Trophoblast cell (in vitro differentiated cells and primary cell): ENCODE measurements around the gene ADRA2A. TPM values are rescaled to one million over a fixed set of nuclear protein-coding genes. Genes with fewer than 3 reads are reported as not detected.

Experiments used
- DNase-seq, 2 donors: peaks; one replicate each; pipeline ENCODE4 v3.0.0-alpha.2; 2016
- H2AFZ ChIP-seq: 2 replicates; pipeline ENCODE4 v1.6.1; 2013; ENCODE audit warnings: low read length, moderate library complexity, mild to moderate bottlenecking; ENCODE audit not compliant: insufficient read depth, poor library complexity
- H2AK5ac ChIP-seq: 2 replicates; pipeline ENCODE4 v1.6.1; 2013; ENCODE audit warnings: mild to moderate bottlenecking, low read length
- H2BK120ac ChIP-seq: 2 replicates; pipeline ENCODE4 v1.6.1; 2013; ENCODE audit warnings: low read length, mild to moderate bottlenecking, moderate library complexity; ENCODE audit not compliant: insufficient read depth, poor library complexity
- H2BK12ac ChIP-seq: 2 replicates; pipeline ENCODE4 v1.6.1; 2013; ENCODE audit warnings: mild to moderate bottlenecking, low read length, moderate library complexity
- H2BK5ac ChIP-seq: 2 replicates; pipeline ENCODE4 v1.6.1; 2013; ENCODE audit warnings: low read length, low read depth, moderate library complexity, mild to moderate bottlenecking; ENCODE audit not compliant: poor library complexity
- H3K14ac ChIP-seq: 2 replicates; pipeline ENCODE4 v1.6.1; 2013; ENCODE audit warnings: mild to moderate bottlenecking, low read length
- H3K18ac ChIP-seq: 2 replicates; pipeline ENCODE4 v1.6.1; 2013; ENCODE audit warnings: mild to moderate bottlenecking, low read length
- H3K23ac ChIP-seq: 2 replicates; pipeline ENCODE4 v1.6.1; 2013; ENCODE audit warnings: low read length
- H3K27ac ChIP-seq: 2 replicates; pipeline ENCODE4 v1.5.1; 2013; ENCODE audit warnings: low read depth, mild to moderate bottlenecking, inconsistent platforms, low read length, moderate library complexity
- H3K27me3 ChIP-seq: 2 replicates; pipeline ENCODE4 v1.6.1; 2013; ENCODE audit warnings: inconsistent platforms, mild to moderate bottlenecking, low read length, moderate library complexity; ENCODE audit not compliant: insufficient read depth
- H3K36me3 ChIP-seq, 2 experiments: 1 replicate in 1 of 2; 2 replicates in 1 of 2; pipeline ENCODE4 v1.6.1; 2013; ENCODE audit warnings: low read length in 2 of 2, mild to moderate bottlenecking in 2 of 2, moderate library complexity in 1 of 2; ENCODE audit not compliant: insufficient read depth in 2 of 2, control insufficient read depth in 1 of 2
- H3K4ac ChIP-seq: 2 replicates; pipeline ENCODE4 v1.6.1; 2013; ENCODE audit warnings: low read depth, mild to moderate bottlenecking, low read length, moderate library complexity
- H3K4me1 ChIP-seq, 2 experiments: 1 replicate in 1 of 2; 2 replicates in 1 of 2; pipeline ENCODE4 v1.6.1; 2013; ENCODE audit warnings: low read length in 2 of 2, mild to moderate bottlenecking in 2 of 2, moderate library complexity in 1 of 2; ENCODE audit not compliant: insufficient read depth in 2 of 2, control insufficient read depth in 1 of 2
- H3K4me2 ChIP-seq: 2 replicates; pipeline ENCODE4 v1.6.1; 2013; ENCODE audit warnings: inconsistent platforms, mild to moderate bottlenecking, low read length, moderate library complexity
- H3K4me3 ChIP-seq: 2 replicates; pipeline ENCODE4 v1.5.1; 2013; ENCODE audit warnings: mild to moderate bottlenecking, low read depth, low read length, inconsistent platforms
- H3K79me1 ChIP-seq: one replicate; pipeline ENCODE4 v1.6.1; 2013; ENCODE audit warnings: low read length
- H3K79me2 ChIP-seq: 2 replicates; pipeline ENCODE4 v1.6.1; 2013; ENCODE audit warnings: low read length, mild to moderate bottlenecking; ENCODE audit not compliant: control insufficient read depth, insufficient read depth, poor library complexity
- H3K9ac ChIP-seq: 2 replicates; pipeline ENCODE4 v1.6.1; 2013; ENCODE audit warnings: mild to moderate bottlenecking, low read length
- H3K9me3 ChIP-seq: 2 replicates; pipeline ENCODE4 v1.6.1; 2013; ENCODE audit warnings: low read depth, mild to moderate bottlenecking, control low read depth, inconsistent platforms, low read length; ENCODE audit not compliant: insufficient read depth
- H4K12ac ChIP-seq: 2 replicates; pipeline ENCODE4 v1.6.1; 2013; ENCODE audit warnings: low read depth, mild to moderate bottlenecking, low read length, moderate library complexity
- H4K8ac ChIP-seq: 2 replicates; pipeline ENCODE4 v1.6.1; 2013; ENCODE audit warnings: low read depth, mild to moderate bottlenecking, low read length, moderate library complexity
- H4K91ac ChIP-seq: one replicate; pipeline ENCODE4 v1.6.1; 2013; ENCODE audit warnings: low read depth, mild to moderate bottlenecking, low read length, moderate library complexity
- WGBS: extraction: QIAGEN DNeasy Blood & Tissue Kit; methylation state at CpG from one replicate; pipeline ENCODE4 v1.1.7; 2013; ENCODE audit warnings: missing lambda C conversion rate; ENCODE audit not compliant: insufficient read length, insufficient coverage; ENCODE audit errors: extremely low coverage; 5-methylcytosine and 5-hydroxymethylcytosine counted together
- polyA plus RNA-seq: library from polyadenylated mRNA; stranded (reverse); fragments of 200-250 nt; gene quantifications from 2 replicates; pipeline ENCODE4 v1.2.3, GENCODE V29; 2013

The ADRA2A gene
- 0.08 and 0.11 TPM in 2 replicates for polyA plus RNA-seq

DNA sequence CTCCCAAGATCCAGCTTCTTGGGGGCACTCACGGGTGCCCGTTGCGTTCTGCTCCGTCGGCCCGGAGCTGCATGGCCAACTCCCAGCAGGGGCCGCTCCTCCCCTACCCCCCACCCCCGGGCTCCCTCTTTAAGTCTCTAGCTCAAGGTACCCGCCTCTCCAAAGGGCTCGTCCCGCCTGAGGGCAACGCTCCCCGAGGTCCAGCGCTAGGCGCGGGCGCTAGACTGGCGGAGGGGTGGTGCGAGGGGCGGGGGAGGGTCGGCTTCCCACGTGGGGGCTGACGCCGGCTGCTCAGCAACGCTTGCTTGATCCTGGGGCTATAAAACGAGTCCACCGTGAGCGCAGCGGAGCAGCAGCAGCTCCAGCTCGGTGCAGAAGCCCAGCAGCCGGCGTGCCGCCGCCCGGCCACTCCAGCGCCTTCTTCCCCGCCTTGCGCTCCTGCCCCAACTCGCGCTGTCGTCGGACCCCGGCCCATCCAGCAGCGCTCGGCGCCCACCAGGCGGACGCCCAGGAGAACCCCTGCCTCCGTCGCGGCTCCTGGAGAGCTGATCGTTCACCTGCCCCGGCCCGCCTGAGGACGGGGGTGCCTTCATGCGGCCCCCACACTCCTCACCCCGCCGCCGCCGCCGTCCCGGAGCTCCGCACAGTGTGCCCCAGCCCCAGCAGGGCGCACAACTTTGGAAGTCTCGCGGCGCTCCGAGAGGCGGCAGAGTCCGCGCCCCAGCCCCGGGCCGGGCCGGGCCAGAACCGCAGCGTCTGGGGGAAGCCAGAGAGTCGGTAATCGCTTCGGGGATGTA lies at the start of gene ADRA2A:
Gene ADRA2A (plus strand): TSS at position 348 of the 797 bp plus-strand sequence. CDS start 968 bp downstream, outside the sequence.
- Histone ChIP-seq H2AFZ (peak within 1 kb of the TSS; percentile 27), H4K91ac (no peak within 1 kb of the TSS), H3K9ac (no peak within 1 kb of the TSS), H3K27ac (no peak within 1 kb of the TSS), H3K79me2 (no peaks in the 10 kb centered on the region), H3K9me3 (peaks cover 13% of the 10 kb centered on the region), H3K4ac (no peak within 1 kb of the TSS), H3K4me1 (peaks cover 5 to 8% of the 10 kb centered on the region in 2 experiments), H3K36me3 (no peaks in the 10 kb centered on the region), H3K14ac (no peak within 1 kb of the TSS), H3K4me3 (peak within 1 kb of the TSS; percentile 64), H2BK12ac (no peak within 1 kb of the TSS), H3K18ac (no peak within 1 kb of the TSS), H2BK120ac (no peak within 1 kb of the TSS), H4K12ac (no peak within 1 kb of the TSS), H3K23ac (no peak within 1 kb of the TSS), H3K4me2 (peak within 1 kb of the TSS; percentile 73), H2BK5ac (no peak within 1 kb of the TSS), H3K27me3 (peaks cover 29% of the 10 kb centered on the region), H2AK5ac (no peak within 1 kb of the TSS), H4K8ac (no peak within 1 kb of the TSS), H3K79me1 (no peaks in the 10 kb centered on the region)
- DNase-seq = peak in 1 of 2 donors; percentile 21
- WGBS = no CpG with 5 or more reads among the region's 79 CpGs

DNA sequence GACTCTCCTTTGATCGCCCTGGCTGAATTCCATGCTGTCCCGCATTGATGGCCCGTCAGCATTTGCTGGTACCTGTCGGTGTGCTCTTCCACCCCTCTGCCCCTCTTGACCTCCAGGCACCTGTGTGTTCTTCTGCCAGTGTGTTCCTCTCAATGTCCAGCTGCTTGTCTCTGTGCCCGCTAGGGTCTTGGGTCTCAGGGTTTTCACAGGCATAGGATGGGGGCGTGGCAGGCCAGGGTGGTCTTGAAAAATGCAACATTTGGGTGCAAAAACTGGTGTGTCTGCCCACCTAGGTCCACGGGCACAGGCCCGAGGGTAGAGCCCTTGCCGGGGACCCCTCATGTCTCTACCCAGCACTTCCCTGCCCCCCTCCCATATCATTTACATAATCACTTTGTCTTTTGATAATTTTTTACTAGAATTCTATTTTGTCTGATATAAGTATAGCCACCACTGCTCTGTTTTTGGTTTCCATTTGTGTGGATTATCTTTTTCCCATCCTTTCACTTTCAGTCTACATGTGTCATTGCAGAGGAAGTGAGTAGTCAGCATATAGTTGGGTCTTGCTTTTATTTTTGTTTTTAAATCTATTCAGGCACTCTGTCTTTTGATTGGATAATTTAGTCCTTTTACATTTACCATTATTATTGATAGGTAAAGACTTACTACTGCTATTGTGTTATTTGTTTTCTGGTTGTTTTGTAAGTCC lies 46.6 kb upstream of the ADRA2A start:
- H3K4me2 ChIP-seq = no peak overlapping the region
- H2BK12ac ChIP-seq = no peak overlapping the region
- no peak overlapping the region for H2BK5ac ChIP-seq
- no peaks in the 10 kb centered on the region for H3K9me3 ChIP-seq
- H3K9ac ChIP-seq = no peak overlapping the region
- no peaks in the 10 kb centered on the region for H3K4me1 ChIP-seq
- no peaks in the 10 kb centered on the region for H3K79me2 ChIP-seq
- no peak overlapping the region for H3K14ac ChIP-seq
- H3K23ac ChIP-seq = no peak overlapping the region
- H4K8ac ChIP-seq = no peak overlapping the region
- H3K4ac ChIP-seq = no peak overlapping the region
- H4K12ac ChIP-seq = no peak overlapping the region
- H2BK120ac ChIP-seq = no peak overlapping the region
- no peak overlapping the region for H4K91ac ChIP-seq
- no peak overlapping the region for H3K27ac ChIP-seq
- no peak overlapping the region for H2AK5ac ChIP-seq
- no peak for DNase-seq
- no CpG with 5 or more reads among the region's 9 CpGs for WGBS
- H3K27me3 ChIP-seq = no peaks in the 10 kb centered on the region
- H3K18ac ChIP-seq = no peak overlapping the region
- H3K4me3 ChIP-seq = no peak overlapping the region
- H2AFZ ChIP-seq = no peak overlapping the region
- no peaks in the 10 kb centered on the region for H3K79me1 ChIP-seq
- peaks cover 2% of the 10 kb centered on the region in 2 experiments for H3K36me3 ChIP-seq

DNA sequence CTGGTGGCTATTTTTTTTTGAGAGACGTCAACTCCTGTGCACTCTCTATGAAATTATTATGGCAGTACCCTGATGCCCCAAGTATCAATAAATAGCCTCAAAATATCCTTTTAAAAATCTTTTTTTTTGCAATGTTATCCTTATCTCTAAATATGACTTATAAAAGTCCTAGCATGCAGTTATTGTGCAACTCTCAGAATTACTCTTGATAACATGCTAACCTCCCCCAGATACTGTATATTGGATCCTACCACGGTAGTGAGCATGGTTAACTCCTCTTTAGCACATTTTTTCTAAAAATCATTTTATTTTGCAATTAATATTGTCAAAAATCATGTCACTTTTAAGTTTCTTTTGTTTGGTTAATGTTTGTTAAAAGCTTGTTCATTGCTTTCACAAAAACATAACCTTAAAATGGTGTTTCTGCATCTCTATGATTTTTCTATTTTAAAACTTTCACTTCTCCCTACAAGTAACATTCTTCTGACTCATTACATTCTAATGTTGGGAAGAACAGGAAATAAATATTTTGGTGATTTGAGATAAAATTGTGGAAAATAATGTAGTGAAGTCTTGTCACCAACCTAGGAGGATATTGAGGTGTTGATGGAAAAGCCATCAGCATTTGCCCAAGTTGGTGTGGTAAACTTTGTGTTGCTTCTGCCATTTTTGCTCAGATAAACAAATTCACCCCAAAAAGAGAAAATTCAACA lies 42.1 kb upstream of the ADRA2A start:
- Histone ChIP-seq H2BK120ac (no peak overlapping the region), H4K91ac (no peak overlapping the region), H3K27ac (no peak overlapping the region), H3K14ac (no peak overlapping the region), H4K8ac (no peak overlapping the region), H2BK12ac (no peak overlapping the region), H3K4ac (no peak overlapping the region), H3K9ac (no peak overlapping the region), H3K36me3 (peaks cover 2% of the 10 kb centered on the region in 2 experiments), H3K9me3 (no peaks in the 10 kb centered on the region), H3K4me1 (no peaks in the 10 kb centered on the region), H3K4me2 (no peak overlapping the region), H2BK5ac (no peak overlapping the region), H3K18ac (no peak overlapping the region), H3K23ac (no peak overlapping the region), H3K4me3 (no peak overlapping the region), H3K79me1 (no peaks in the 10 kb centered on the region), H3K79me2 (no peaks in the 10 kb centered on the region), H2AFZ (no peak overlapping the region), H2AK5ac (no peak overlapping the region), H4K12ac (no peak overlapping the region), H3K27me3 (no peaks in the 10 kb centered on the region)
- peak in 1 of 2 donors; percentile 46 for DNase-seq
- no CpG with 5 or more reads among the region's 2 CpGs for WGBS

DNA sequence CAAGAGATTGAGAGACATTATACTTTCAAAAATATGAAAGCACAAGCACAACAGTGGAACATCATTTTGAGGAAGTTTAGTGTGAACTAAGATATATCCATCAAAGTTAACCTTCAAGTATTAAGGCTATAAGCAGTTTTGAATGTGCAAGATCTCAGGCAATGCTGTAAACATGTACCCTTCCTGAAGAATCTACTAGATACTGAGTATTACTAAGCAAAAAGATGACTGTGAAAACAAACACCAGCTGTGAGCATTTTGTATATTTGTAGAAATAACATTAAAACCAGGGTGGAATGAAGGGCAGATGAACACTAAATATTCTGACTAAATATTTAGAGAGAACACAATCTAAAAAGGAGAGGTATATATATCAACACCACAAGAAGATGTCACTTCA lies 41.3 kb upstream of the ADRA2A start:
- Histone ChIP-seq H3K9me3 (no peaks in the 10 kb centered on the region), H2BK120ac (no peak overlapping the region), H3K27ac (no peak overlapping the region), H3K9ac (no peak overlapping the region), H3K4me1 (no peaks in the 10 kb centered on the region), H2BK12ac (no peak overlapping the region), H2BK5ac (no peak overlapping the region), H3K79me2 (no peaks in the 10 kb centered on the region), H4K91ac (no peak overlapping the region), H3K36me3 (peaks cover 2% of the 10 kb centered on the region in 2 experiments), H3K23ac (no peak overlapping the region), H3K27me3 (no peaks in the 10 kb centered on the region), H3K79me1 (no peaks in the 10 kb centered on the region), H3K4ac (no peak overlapping the region), H3K18ac (no peak overlapping the region), H4K12ac (no peak overlapping the region), H3K4me2 (no peak overlapping the region), H3K4me3 (no peak overlapping the region), H2AFZ (no peak overlapping the region), H3K14ac (no peak overlapping the region), H4K8ac (no peak overlapping the region), H2AK5ac (no peak overlapping the region)
- DNase-seq = no peak
